ENCODE measurements around the gene ELK4. TPM values are rescaled to one million over a fixed set of nuclear protein-coding genes. Genes with fewer than 3 reads are reported as not detected.
"Not testable (repeated sequence)": the region's sequence is repeated elsewhere in the genome, so short reads cannot be mapped to it uniquely, and the experiment has no call there.

ELK4 gene
- total RNA-seq, 1 donor from 2014 or later: 35.2 TPM

GRCh38 chr1:205665201-205666045 is 33.6 kb upstream of the ELK4 start:
- no peak for DNase-seq (ENCODE audit: extremely low read depth, low read depth, low spot score)

- no peak for DNase-seq (ENCODE audit: extremely low read depth, low read depth, low spot score)
Observed at GRCh38 chr1:205664399-205665017, 32.7 kb upstream of the ELK4 start.

GRCh38 chr1:205663286-205663936 is 31.6 kb upstream of the ELK4 start:
- DNase-seq (ENCODE audit: extremely low read depth, low read depth, low spot score): no peak

- DNase-seq (ENCODE audit: extremely low read depth, low read depth, low spot score): no peak
Observed at GRCh38 chr1:205662791-205663190, 31.0 kb upstream of the ELK4 start.

- no peak for DNase-seq (ENCODE audit: extremely low read depth, low read depth, low spot score)
Observed at GRCh38 chr1:205662135-205662738, 30.4 kb upstream of the ELK4 start.

- DNase-seq (ENCODE audit: extremely low read depth, low read depth, low spot score): no peak
Observed at GRCh38 chr1:205661429-205662134, 29.8 kb upstream of the ELK4 start.

GRCh38 chr1:205660361-205660760 is 28.6 kb upstream of the ELK4 start:
- DNase-seq (ENCODE audit: extremely low read depth, low read depth, low spot score): no peak

GRCh38 chr1:205658943-205659581 is 27.3 kb upstream of the ELK4 start:
- DNase-seq (ENCODE audit: extremely low read depth, low read depth, low spot score): no peak

- DNase-seq (ENCODE audit: extremely low read depth, low read depth, low spot score): no peak
Observed at GRCh38 chr1:205656236-205656635, 24.4 kb upstream of the ELK4 start.

- DNase-seq (ENCODE audit: extremely low read depth, low read depth, low spot score): no peak
Observed at GRCh38 chr1:205652984-205653383, 21.2 kb upstream of the ELK4 start.

- no peak for DNase-seq (ENCODE audit: extremely low read depth, low read depth, low spot score)
Observed at GRCh38 chr1:205650241-205650640, 18.4 kb upstream of the ELK4 start.

- no peak for DNase-seq (ENCODE audit: extremely low read depth, low read depth, low spot score)
Observed at GRCh38 chr1:205645519-205645918, 13.7 kb upstream of the ELK4 start.

GRCh38 chr1:205642679-205643307 is 11.0 kb upstream of the ELK4 start:
- DNase-seq (ENCODE audit: extremely low read depth, low read depth, low spot score): no peak

GRCh38 chr1:205639567-205639966 is 7.8 kb upstream of the ELK4 start:
- DNase-seq (ENCODE audit: extremely low read depth, low read depth, low spot score): no peak

- no peak for DNase-seq (ENCODE audit: extremely low read depth, low read depth, low spot score)
Observed at GRCh38 chr1:205637854-205638468, 6.2 kb upstream of the ELK4 start.

GRCh38 chr1:205636732-205637131 is 4.9 kb upstream of the ELK4 start:
- no peak for DNase-seq (ENCODE audit: extremely low read depth, low read depth, low spot score)

GRCh38 chr1:205636138-205636530 is 4.3 kb upstream of the ELK4 start:
- DNase-seq (ENCODE audit: extremely low read depth, low read depth, low spot score): not testable (repeated sequence)

GRCh38 chr1:205633421-205633976 is 1.7 kb upstream of the ELK4 start:
- DNase-seq (ENCODE audit: extremely low read depth, low read depth, low spot score): no peak

- DNase-seq (ENCODE audit: extremely low read depth, low read depth, low spot score): no peak
Observed at GRCh38 chr1:205632669-205633169, 908 bp upstream of the ELK4 start.
